IMR-90 (cell line): Measurements from ENCODE around the gene PCP4L1.

Experiments
- CTCF ChIP-seq: conservative IDR thresholded peaks from 2 replicates; pipeline ENCODE4 v1.5.1; 2012; ENCODE audit warnings: mild to moderate bottlenecking, low read depth, low read length, improper control_type of control experiment
- ELK1 ChIP-seq: fragments of 150-350 bp; IDR thresholded peaks from 2 replicates; pipeline ENCODE4 v1.6.1; 2016; ENCODE audit warnings: low read depth, mild to moderate bottlenecking, low read length, moderate library complexity, borderline replicate concordance
- POLR2A ChIP-seq: IDR thresholded peaks from 2 replicates; pipeline ENCODE4 v1.6.1; 2012; ENCODE audit warnings: mild to moderate bottlenecking, low read depth, low read length
- RCOR1 ChIP-seq: IDR thresholded peaks from 2 replicates; pipeline ENCODE4 v1.6.1; 2012; ENCODE audit warnings: mild to moderate bottlenecking, low read length, improper control_type of control experiment; ENCODE audit not compliant: insufficient replicate concordance
- SMC3 ChIP-seq: fragments of 150-350 bp; IDR thresholded peaks from 2 replicates; pipeline ENCODE4 v1.6.1; 2016; ENCODE audit warnings: low read depth, mild to moderate bottlenecking, antibody characterized with exemption, low read length, moderate library complexity

- TF ChIP-seq POLR2A (no peak), CTCF (no peak), ELK1 (no peak), SMC3 (no peak), RCOR1 (no peak)
Measured at GRCh38 chr1:161282991-161283390, 24.4 kb downstream of the PCP4L1 start.
